ENCODE measurements around the gene ATXN2L. TPM values are rescaled to one million over a fixed set of nuclear protein-coding genes. Genes with fewer than 3 reads are reported as not detected.

Gene ATXN2L
- total and polyA plus RNA-seq, 2 of the 13 experiments (the other 11 are each of a cell fraction or from before 2014, with no cell fraction given), result 40.8 to 55.1 TPM

- TF ChIP-seq ZNF235 (CRISPR knock-in tag; IDR thresholded peaks at IDR 0.05; ENCODE audit: borderline replicate concordance), result peak; percentile 94; the same call in 1 of the 2 replicates
- TF ChIP-seq SAP130 (CRISPR knock-in tag; IDR thresholded peaks at IDR 0.05; ENCODE audit: low read depth), result peak; percentile 99
- TF ChIP-seq ELF3 (CRISPR knock-in tag; IDR thresholded peaks at IDR 0.05), result peak; percentile 92
- peak; percentile 97; the same call in 1 of the 2 replicates for TF ChIP-seq ZSCAN30 (CRISPR knock-in tag; IDR thresholded peaks at IDR 0.05)
- peak; percentile 96 for TF ChIP-seq ZNF143 (CRISPR knock-in tag; IDR thresholded peaks at IDR 0.05)
- peak; percentile 87 for TF ChIP-seq SALL1 (CRISPR knock-in tag; IDR thresholded peaks at IDR 0.05)
- peak; percentile 63; the same call in 1 of the 2 replicates for TF ChIP-seq SRF (IDR thresholded peaks at IDR 0.05; ENCODE audit: low read depth, low read length)
- no peak for TF ChIP-seq NFE2 (CRISPR knock-in tag; IDR thresholded peaks at IDR 0.05)
- TF ChIP-seq ARNT2 (CRISPR knock-in tag; IDR thresholded peaks at IDR 0.05; ENCODE audit: low read depth), result peak; percentile 83; the same call in 1 of the 2 replicates
- TF ChIP-seq HOXA5 (CRISPR knock-in tag; IDR thresholded peaks at IDR 0.05), result peak; percentile 98
- no peak; the same call in none of the 2 replicates for TF ChIP-seq ZBTB34 (CRISPR knock-in tag; IDR thresholded peaks at IDR 0.05)
- TF ChIP-seq ZNF446 (CRISPR knock-in tag; IDR thresholded peaks at IDR 0.05), result peak; percentile 2; the same call in 1 of the 2 replicates
- peak; percentile 68; the same call in 1 of the 2 replicates for TF ChIP-seq HMGXB3 (CRISPR knock-in tag; IDR thresholded peaks at IDR 0.05; ENCODE audit: borderline replicate concordance)
- 0 out of 2 replicates have a peak, but pooled peaks have one; percentile 29 for TF ChIP-seq ZNF234 (CRISPR knock-in tag; conservative IDR thresholded peaks at IDR 0.05)
- no peak for TF ChIP-seq TEAD3 (CRISPR knock-in tag; optimal IDR thresholded peaks at IDR 0.05; ENCODE audit: borderline replicate concordance)
- peak; percentile 94 for TF ChIP-seq KMT2B (CRISPR knock-in tag; IDR thresholded peaks at IDR 0.05)
- peak; percentile 84; the same call in 1 of the 2 replicates for TF ChIP-seq TP53 (CRISPR knock-in tag; conservative IDR thresholded peaks at IDR 0.05)
- TF ChIP-seq MEIS2 (CRISPR knock-in tag; IDR thresholded peaks at IDR 0.05), result peak; percentile 25; the same call in 1 of the 2 replicates
- peak; percentile 99 for TF ChIP-seq KDM5A (IDR thresholded peaks at IDR 0.05; ENCODE audit: borderline replicate concordance, low read length)
- no peak for TF ChIP-seq CHD2 (IDR thresholded peaks at IDR 0.05; ENCODE audit: low read depth, low read length)
- peak; percentile 63; the same call in 1 of the 2 replicates for TF ChIP-seq ZNF563 (CRISPR knock-in tag; IDR thresholded peaks at IDR 0.05)
- no peak for TF ChIP-seq HDAC6 (IDR thresholded peaks at IDR 0.05; ENCODE audit: low read depth, low read length)
- TF ChIP-seq NFKBIZ (CRISPR knock-in tag; IDR thresholded peaks at IDR 0.05), result peak; percentile 87
- peak; percentile 44; the same call in 1 of the 2 replicates for TF ChIP-seq SP5 (CRISPR knock-in tag; IDR thresholded peaks at IDR 0.05; ENCODE audit: borderline replicate concordance, low read depth)
- peak; percentile 89 for TF ChIP-seq IKZF4 (CRISPR knock-in tag; IDR thresholded peaks at IDR 0.05; ENCODE audit: borderline replicate concordance, low read depth, not compliant biosample characterization)
- 0 out of 2 replicates have a peak, but pooled peaks have one; percentile 39 for TF ChIP-seq ZNF256 (CRISPR knock-in tag; conservative IDR thresholded peaks at IDR 0.05)
Measured at GRCh38 chr16:28846080-28846932, 23.5 kb downstream of the ATXN2L start, which contains the start of gene TUFM (continued).
